ENCODE measurements around the gene ETS2. TPM values are rescaled to one million over a fixed set of nuclear protein-coding genes. Genes with fewer than 3 reads are reported as not detected.

ETS2 gene
- total and polyA plus RNA-seq, 10 of the 15 experiments (the other 5 are each of a cell fraction or from before 2014, with no cell fraction given): 0.52 to 8.6 (median 3.8) TPM

DNA sequence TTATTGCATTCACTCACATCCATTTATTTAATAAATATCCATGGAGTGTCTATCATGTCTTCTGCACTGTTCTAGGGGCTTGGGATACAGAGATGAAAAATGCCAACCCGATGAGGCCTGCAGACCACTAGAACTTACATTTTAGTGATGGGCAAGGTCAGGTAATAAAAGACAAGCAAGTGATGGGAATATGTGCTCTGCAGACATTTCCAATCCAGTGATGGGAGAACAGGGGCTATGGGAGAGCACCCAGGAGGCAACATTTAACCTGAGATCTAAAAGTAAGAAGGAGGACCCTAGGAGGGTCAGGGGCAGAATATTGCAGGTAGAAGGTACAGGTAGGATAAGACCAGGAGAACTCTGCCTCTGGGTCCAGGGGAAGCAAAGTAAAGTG is 53.1 kb downstream of the ETS2 start (continued):
- TF ChIP-seq, protein P1, sequence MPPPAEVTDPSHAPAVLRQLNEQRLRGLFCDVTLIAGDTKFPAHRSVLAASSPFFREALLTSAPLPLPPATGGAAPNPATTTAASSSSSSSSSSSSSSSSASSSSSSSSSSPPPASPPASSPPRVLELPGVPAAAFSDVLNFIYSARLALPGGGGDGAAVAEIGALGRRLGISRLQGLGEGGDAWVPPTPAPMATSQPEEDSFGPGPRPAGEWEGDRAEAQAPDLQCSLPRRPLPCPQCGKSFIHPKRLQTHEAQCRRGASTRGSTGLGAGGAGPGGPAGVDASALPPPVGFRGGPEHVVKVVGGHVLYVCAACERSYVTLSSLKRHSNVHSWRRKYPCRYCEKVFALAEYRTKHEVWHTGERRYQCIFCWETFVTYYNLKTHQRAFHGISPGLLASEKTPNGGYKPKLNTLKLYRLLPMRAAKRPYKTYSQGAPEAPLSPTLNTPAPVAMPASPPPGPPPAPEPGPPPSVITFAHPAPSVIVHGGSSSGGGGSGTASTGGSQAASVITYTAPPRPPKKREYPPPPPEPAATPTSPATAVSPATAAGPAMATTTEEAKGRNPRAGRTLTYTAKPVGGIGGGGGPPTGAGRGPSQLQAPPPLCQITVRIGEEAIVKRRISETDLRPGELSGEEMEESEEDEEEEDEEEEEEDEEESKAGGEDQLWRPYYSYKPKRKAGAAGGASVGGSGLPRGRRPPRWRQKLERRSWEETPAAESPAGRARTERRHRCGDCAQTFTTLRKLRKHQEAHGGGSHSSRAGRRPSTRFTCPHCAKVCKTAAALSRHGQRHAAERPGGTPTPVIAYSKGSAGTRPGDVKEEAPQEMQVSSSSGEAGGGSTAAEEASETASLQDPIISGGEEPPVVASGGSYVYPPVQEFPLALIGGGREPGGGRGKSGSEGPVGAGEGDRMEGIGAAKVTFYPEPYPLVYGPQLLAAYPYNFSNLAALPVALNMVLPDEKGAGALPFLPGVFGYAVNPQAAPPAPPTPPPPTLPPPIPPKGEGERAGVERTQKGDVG (CRISPR knock-in tag; IDR thresholded peaks at IDR 0.05): no peak
- TF ChIP-seq ESRRA (IDR thresholded peaks at IDR 0.05; ENCODE audit: low read length) (no peak), JUNB (IDR thresholded peaks at IDR 0.05) (no peak), TBL1XR1 (IDR thresholded peaks at IDR 0.05; ENCODE audit: low read depth, low read length) (no peak)

DNA sequence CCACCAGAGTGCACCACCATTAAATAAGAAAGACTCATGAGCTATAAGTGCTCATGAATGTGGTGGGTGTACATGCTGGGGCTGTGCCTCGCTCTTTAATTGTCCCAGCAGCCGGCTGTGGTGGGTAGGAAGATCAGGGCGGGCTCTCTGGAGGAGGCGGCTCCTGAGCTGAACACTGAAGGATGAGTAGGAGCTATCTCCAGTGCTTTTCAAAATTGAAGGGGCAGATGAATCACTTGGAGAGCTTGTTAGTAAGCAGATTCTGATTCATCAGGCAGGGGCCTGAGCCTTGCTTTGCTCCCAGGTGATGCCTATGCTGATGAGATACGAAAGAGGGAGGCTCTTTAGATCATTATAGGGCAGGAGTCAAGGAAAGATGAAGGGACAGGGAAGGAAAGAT is 54.1 kb downstream of the ETS2 start:
- SMC1A ChIA-PET (ENCODE audit: uncharacterized antibody, unreplicated experiment): no interaction called here
- CTCF ChIA-PET: no interaction called here
- POLR2A ChIA-PET: no interaction called here

More for the DNA sequence above, 54.1 kb downstream of the ETS2 start:
- no peak overlapping the region for H3K27ac ChIP-seq (ENCODE audit: control insufficient read depth, insufficient read depth)
- H3K27me3 ChIP-seq (replicated peaks in 1 of 2; ENCODE audit: control insufficient read depth in 2 of 2, insufficient read depth in 2 of 2, low read length in 1 of 2): no peaks in the 10 kb centered on the region
- no peak overlapping the region for H3K4me3 ChIP-seq
- RAD21 ChIA-PET (ENCODE audit: unreplicated experiment): no interaction called here
- no peak overlapping the region for H2AFZ ChIP-seq (ENCODE audit: control insufficient read depth, low read depth, low read length)
- ATAC-seq (no peak), DNase-seq (ENCODE audit: low read depth, low spot score) (no peak), FAIRE-seq (no peak)
- peaks cover 7% of the 10 kb centered on the region; the same call in 1 of the 2 replicates for H3K4me1 ChIP-seq (ENCODE audit: control insufficient read depth, insufficient read depth, low read length)
- TF ChIP-seq YBX1 (IDR thresholded peaks at IDR 0.05): no peak
- no peak for TF ChIP-seq ZBED1 (IDR thresholded peaks at IDR 0.05; ENCODE audit: borderline replicate concordance)
- no peak for TF ChIP-seq KAT2A (conservative IDR thresholded peaks at IDR 0.05; ENCODE audit: control insufficient read depth, low read depth, low read length)
- TF ChIP-seq RCOR1 (conservative IDR thresholded peaks at IDR 0.05; ENCODE audit: low read depth, low read length): no peak
- no peak for TF ChIP-seq ESRRA (IDR thresholded peaks at IDR 0.05; ENCODE audit: low read length)
- no peak for TF ChIP-seq CBFB (IDR thresholded peaks at IDR 0.05; ENCODE audit: low read depth)
- TF ChIP-seq RB1 (IDR thresholded peaks at IDR 0.05; ENCODE audit: borderline replicate concordance): no peak
- intact Hi-C loops (cut with micrococcal nuclease; ENCODE audit: unreplicated experiment): no loop called here
- no peaks in the 10 kb centered on the region for H3K79me2 ChIP-seq (ENCODE audit: control insufficient read depth, insufficient read depth, low read length)
- H3K36me3 ChIP-seq (ENCODE audit: control insufficient read depth in 2 of 2, insufficient read depth in 2 of 2, low read length in 1 of 2): no peaks in the 10 kb centered on the region
- H3K9ac ChIP-seq (ENCODE audit: control insufficient read depth, insufficient read depth, low read length): no peak overlapping the region
- H4K20me1 ChIP-seq (ENCODE audit: control insufficient read depth, insufficient read depth): no peaks in the 10 kb centered on the region
- no TSS peak for BruUV-seq (replicated peaks)
- no peak overlapping the region for H3K4me2 ChIP-seq (ENCODE audit: control insufficient read depth, insufficient read depth)
- no peaks in the 10 kb centered on the region for H3K9me3 ChIP-seq (replicated peaks; ENCODE audit: control insufficient read depth, insufficient read depth, low read length)
- in situ Hi-C loops (cut with MboI): no loop called here
- 11% methylated on average over 4 of the region's 5 CpGs for WGBS (ENCODE audit: insufficient coverage, insufficient replicate concordance, low lambda C conversion rate, missing lambda C conversion rate)
